Measurements from ENCODE around the gene GAL3ST3. TPM values are rescaled to one million over a fixed set of nuclear protein-coding genes. Genes with fewer than 3 reads are reported as not detected.

Gene GAL3ST3
- total and polyA plus RNA-seq, 10 of the 15 experiments (the other 5 are each of a cell fraction or from before 2014, with no cell fraction given), result 0.06 to 0.12 TPM; not detected in 8

GRCh38 chr11:66004186-66004585 lies 44.8 kb downstream of the GAL3ST3 start (continued):
- TF ChIP-seq NKRF (conservative IDR thresholded peaks at IDR 0.05), result no peak

- FAIRE-seq, result no peak
- ChIA-PET RAD21 (ENCODE audit: unreplicated experiment) (interaction anchor here (1.2 to 1.5 kb wide), 3 partner anchors 42 to 143 kb away, joined by 3 to 10 read pairs (median 5); partner anchors contain the start of gene MUS81), SMC1A (ENCODE audit: uncharacterized antibody, unreplicated experiment) (interaction anchor here (1.2 kb wide), 1 partner anchor 143 kb away, joined by 3 read pairs; the partner anchor contains the start of gene MUS81), CTCF (interaction anchor here (1.0 to 1.5 kb wide), 3 partner anchors 19 to 326 kb away, joined by 3 to 7 read pairs (median 3); no protein-coding TSS in a partner anchor), POLR2A (interaction anchor here (1.5 to 1.9 kb wide), 3 partner anchors 48 to 114 kb away, joined by 7 to 22 read pairs (median 9); partner anchors contain the start of genes CCDC85B, FIBP and SF3B2)
- Histone ChIP-seq H3K9me3 (replicated peaks; ENCODE audit: control insufficient read depth, insufficient read depth, low read length) (no peaks in the 10 kb centered on the region), H3K9ac (ENCODE audit: control insufficient read depth, insufficient read depth, low read length) (peak overlapping the region; percentile 87), H4K20me1 (ENCODE audit: control insufficient read depth, insufficient read depth) (no peaks in the 10 kb centered on the region), H3K79me2 (ENCODE audit: control insufficient read depth, insufficient read depth, low read length) (peaks cover 33% of the 10 kb centered on the region), H3K27ac (ENCODE audit: control insufficient read depth, insufficient read depth) (peak overlapping the region; percentile 93), H3K4me1 (ENCODE audit: control insufficient read depth, insufficient read depth, low read length) (peaks cover 11% of the 10 kb centered on the region), H3K27me3 (replicated peaks in 1 of 2; ENCODE audit: control insufficient read depth in 2 of 2, insufficient read depth in 2 of 2, low read length in 1 of 2) (no peaks in the 10 kb centered on the region), H2AFZ (ENCODE audit: control insufficient read depth, low read depth, low read length) (no peak overlapping the region), H3K4me2 (ENCODE audit: control insufficient read depth, insufficient read depth) (peak overlapping the region; percentile 84), H3K36me3 (ENCODE audit: control insufficient read depth in 2 of 2, insufficient read depth in 2 of 2, low read length in 1 of 2) (peaks cover 14 to 17% of the 10 kb centered on the region in 2 experiments), H3K4me3 (peak overlapping the region; percentile 93)
- in situ Hi-C loops (cut with MboI) (no loop called here), intact Hi-C loops (cut with micrococcal nuclease; ENCODE audit: unreplicated experiment) (no loop called here)
- ATAC-seq, result no peak
- no peak for DNase-seq (ENCODE audit: low read depth, low spot score)
- no TSS peak for BruUV-seq (replicated peaks)
- WGBS (ENCODE audit: insufficient coverage, insufficient replicate concordance, low lambda C conversion rate, missing lambda C conversion rate), result 48% methylated on average over 6 of the region's 6 CpGs
- TF ChIP-seq MLLT1 (IDR thresholded peaks at IDR 0.05), result no peak
- no peak for TF ChIP-seq SUZ12 (IDR thresholded peaks at IDR 0.05; ENCODE audit: unreplicated experiment)
- no peak for TF ChIP-seq ZNF687 (IDR thresholded peaks at IDR 0.05)
- no peak for TF ChIP-seq SIN3A (IDR thresholded peaks at IDR 0.05; ENCODE audit: low read depth, low read length)
- no peak for TF ChIP-seq BACH1 (IDR thresholded peaks at IDR 0.05; ENCODE audit: borderline replicate concordance)
- TF ChIP-seq SMARCA5 (IDR thresholded peaks at IDR 0.05), result no peak
- TF ChIP-seq ZBTB4 (CRISPR knock-in tag; IDR thresholded peaks at IDR 0.05), result no peak
Observed at GRCh38 chr11:66003291-66003690, 45.7 kb downstream of the GAL3ST3 start.
